ENCODE results near the gene GGTA1. TPM values are rescaled to one million over a fixed set of nuclear protein-coding genes. Genes with fewer than 3 reads are reported as not detected.

Gene GGTA1
- total RNA-seq, 1 experiment from 2014 or later, result not detected

GRCh38 chr9:121495976-121496375 lies 3.7 kb downstream of the GGTA1 start:
- no peak overlapping the region for H2BK120ac ChIP-seq (ENCODE audit: low read depth, low read length, poor library complexity, severe bottlenecking)
- no peak overlapping the region for H3K23ac ChIP-seq (ENCODE audit: insufficient read length, low read depth, low read length)
- TF ChIP-seq, protein P1, sequence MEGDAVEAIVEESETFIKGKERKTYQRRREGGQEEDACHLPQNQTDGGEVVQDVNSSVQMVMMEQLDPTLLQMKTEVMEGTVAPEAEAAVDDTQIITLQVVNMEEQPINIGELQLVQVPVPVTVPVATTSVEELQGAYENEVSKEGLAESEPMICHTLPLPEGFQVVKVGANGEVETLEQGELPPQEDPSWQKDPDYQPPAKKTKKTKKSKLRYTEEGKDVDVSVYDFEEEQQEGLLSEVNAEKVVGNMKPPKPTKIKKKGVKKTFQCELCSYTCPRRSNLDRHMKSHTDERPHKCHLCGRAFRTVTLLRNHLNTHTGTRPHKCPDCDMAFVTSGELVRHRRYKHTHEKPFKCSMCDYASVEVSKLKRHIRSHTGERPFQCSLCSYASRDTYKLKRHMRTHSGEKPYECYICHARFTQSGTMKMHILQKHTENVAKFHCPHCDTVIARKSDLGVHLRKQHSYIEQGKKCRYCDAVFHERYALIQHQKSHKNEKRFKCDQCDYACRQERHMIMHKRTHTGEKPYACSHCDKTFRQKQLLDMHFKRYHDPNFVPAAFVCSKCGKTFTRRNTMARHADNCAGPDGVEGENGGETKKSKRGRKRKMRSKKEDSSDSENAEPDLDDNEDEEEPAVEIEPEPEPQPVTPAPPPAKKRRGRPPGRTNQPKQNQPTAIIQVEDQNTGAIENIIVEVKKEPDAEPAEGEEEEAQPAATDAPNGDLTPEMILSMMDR (conservative IDR thresholded peaks at IDR 0.05), result no peak
- no peak overlapping the region for H3K56ac ChIP-seq (ENCODE audit: insufficient read length, low read depth, low read length)
- H2BK12ac ChIP-seq (ENCODE audit: insufficient read length, low read depth, low read length), result no peak overlapping the region
- H2AK5ac ChIP-seq (ENCODE audit: insufficient read length, low read length), result no peak overlapping the region
- no peaks in the 10 kb centered on the region for H3K4me1 ChIP-seq (ENCODE audit: insufficient read depth, low read length)
- H3K79me2 ChIP-seq (ENCODE audit: insufficient read depth, low read length), result no peaks in the 10 kb centered on the region
- no peak overlapping the region for H4K5ac ChIP-seq (ENCODE audit: insufficient read length, low read depth, low read length)
- H3T11ph ChIP-seq (ENCODE audit: low read length), result no peak overlapping the region
- no peak overlapping the region for H3K14ac ChIP-seq (ENCODE audit: insufficient read depth, low read length)
- Mint-ChIP-seq H3K27ac (no peak overlapping the region), H3K36me3 (ENCODE audit: insufficient read depth in 1 of 3, low read depth in 3 of 3) (peaks cover 0 to 3% (median 0%) of the 10 kb centered on the region in 3 experiments; a peak in 1 of 7 replicates), H3K9me3 (peaks cover 0 to 12% of the 10 kb centered on the region in 2 experiments; a peak in 4 of 5 replicates), H3K4me3 (no peak overlapping the region), H3K27me3 (ENCODE audit: low read depth) (peaks cover 74% of the 10 kb centered on the region), H3K4me1 (peaks cover 18% of the 10 kb centered on the region in 2 experiments)
- no peaks in the 10 kb centered on the region for H3K79me1 ChIP-seq (ENCODE audit: insufficient read depth, low read depth, low read length, poor library complexity, severe bottlenecking)
- no peak overlapping the region for H3K9ac ChIP-seq (ENCODE audit: extremely low read depth, insufficient read length, low read length)
- H3K27ac ChIP-seq (ENCODE audit: insufficient read length, low read depth, low read length), result no peak overlapping the region
- H2BK15ac ChIP-seq (ENCODE audit: low read depth, low read length), result no peak overlapping the region
- no peak overlapping the region for H2BK20ac ChIP-seq (ENCODE audit: low read depth, low read length, poor library complexity, severe bottlenecking)
- no peak for DNase-seq
- H4K91ac ChIP-seq (ENCODE audit: insufficient read length, low read depth, low read length), result no peak overlapping the region
- no peak overlapping the region for H3K4me2 ChIP-seq (ENCODE audit: insufficient read depth, insufficient read length, low read length)
- no peak overlapping the region for H4K8ac ChIP-seq (replicated peaks; ENCODE audit: insufficient read length, low read depth, low read length)
- H3K4ac ChIP-seq (ENCODE audit: low read depth, low read length), result no peak overlapping the region
- H3K23me2 ChIP-seq (ENCODE audit: insufficient read length, low read depth, low read length, poor library complexity, severe bottlenecking), result peaks cover 20% of the 10 kb centered on the region
- H2AFZ ChIP-seq (ENCODE audit: low read length), result no peak overlapping the region
- H2BK5ac ChIP-seq (ENCODE audit: insufficient read length, low read length), result no peak overlapping the region
- no peaks in the 10 kb centered on the region for H3K9me3 ChIP-seq (ENCODE audit: control insufficient read depth, low read depth, low read length)
- peaks cover 22% of the 10 kb centered on the region for H3K27me3 ChIP-seq (ENCODE audit: insufficient read depth, low read length)
- no peak overlapping the region for H3K18ac ChIP-seq (ENCODE audit: insufficient read length, low read depth, low read length)
- no peaks in the 10 kb centered on the region for H4K20me1 ChIP-seq (ENCODE audit: control insufficient read depth, insufficient read depth, insufficient read length)

All from H9 (cell line).